Nucleus accumbens (tissue), 56 donors: ENCODE results near the gene GPR37L1.
A peak's percentile ranks its signal among the peaks of the same experiment; 100 is the strongest.
"Not testable (repeated sequence)": the region's sequence is repeated elsewhere in the genome, so short reads cannot be mapped to it uniquely, and the experiment has no call there.

ENCODE experiments used
- DNase-seq, 56 donors: peaks; one replicate each; lab custom pipeline; 2025; lab: John Stamatoyannopoulos, UW

The GPR37L1 gene

DNA sequence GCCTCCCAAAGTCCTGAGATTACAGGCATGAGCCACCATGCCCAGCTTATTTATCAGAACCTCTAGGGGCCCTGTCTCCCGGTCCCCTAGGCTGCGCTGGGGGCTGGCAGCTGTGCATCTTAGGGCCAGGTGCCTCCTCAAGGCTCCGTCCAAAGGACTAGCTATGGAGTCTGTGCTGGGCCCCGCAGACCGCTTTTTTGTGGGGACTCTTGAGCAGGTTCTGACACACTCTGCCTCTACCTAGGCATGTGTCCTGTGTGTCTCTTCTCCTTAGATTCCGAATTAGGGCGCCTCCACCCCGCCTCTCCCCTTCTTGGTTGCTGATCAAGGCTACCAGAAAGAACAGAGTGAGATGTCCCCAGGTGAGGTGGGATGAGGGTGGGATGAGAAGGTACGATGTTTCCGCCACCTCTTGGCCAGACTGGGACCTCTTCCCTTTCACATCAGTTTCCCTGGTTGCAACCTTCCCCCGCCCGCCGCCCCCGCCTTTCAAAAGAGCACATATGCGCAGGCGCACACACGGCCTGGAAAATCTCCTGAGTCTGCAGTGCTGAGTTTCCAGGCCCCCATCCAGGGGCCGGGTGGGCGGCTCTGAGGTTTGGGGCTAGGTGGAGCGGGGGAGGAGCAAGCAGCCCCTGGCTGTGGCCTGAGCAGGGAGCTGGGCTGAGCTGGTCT is 42.7 kb downstream of the GPR37L1 start:
- peak in 16 of 56 donors; percentile 3 to 62 (median 32) for DNase-seq

DNA sequence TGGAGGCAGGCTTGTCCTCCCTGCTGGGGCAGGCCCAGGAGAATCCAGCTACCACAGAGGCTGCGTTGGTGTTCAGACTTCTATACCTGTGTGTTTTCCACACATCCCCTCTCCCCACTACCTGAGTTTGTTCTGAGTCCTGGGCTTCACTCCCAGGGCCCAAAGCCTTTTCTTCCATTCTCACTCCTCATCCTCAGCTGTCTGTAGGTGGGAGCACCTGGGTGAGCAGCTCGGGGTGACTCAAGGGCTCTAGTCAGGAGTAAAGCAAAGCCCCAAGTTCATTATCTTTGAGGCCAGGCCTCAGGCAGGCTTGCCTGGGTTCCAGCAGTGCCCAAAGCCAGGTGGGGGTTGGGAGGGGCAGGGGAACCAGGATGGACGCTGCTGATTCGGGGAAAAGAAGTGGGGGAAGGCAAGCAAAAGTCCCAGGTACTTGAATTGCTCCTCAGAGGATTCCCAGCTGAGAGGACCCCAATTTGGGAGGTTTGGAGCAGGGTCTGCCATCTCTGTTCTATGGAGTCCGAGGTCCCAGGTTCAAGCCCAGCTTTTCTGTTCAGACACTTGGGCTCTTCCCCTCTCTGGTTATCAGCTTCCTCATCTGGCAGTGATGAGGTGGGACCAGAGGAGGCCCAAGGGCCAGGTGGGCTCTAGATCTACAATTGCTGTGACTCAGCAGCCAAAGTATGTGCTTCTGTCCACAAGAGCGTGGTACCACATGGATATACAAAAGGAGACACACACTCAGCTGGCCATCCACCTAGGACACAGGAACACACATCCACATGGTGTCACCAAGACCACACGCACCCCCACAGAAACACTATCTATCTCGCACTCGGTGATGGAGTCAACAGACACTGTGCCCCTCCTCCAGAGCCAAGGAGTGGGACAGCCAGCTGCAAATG is 43.5 kb downstream of the GPR37L1 start:
- DNase-seq: peak in 1 of 56 donors; percentile 22

DNA sequence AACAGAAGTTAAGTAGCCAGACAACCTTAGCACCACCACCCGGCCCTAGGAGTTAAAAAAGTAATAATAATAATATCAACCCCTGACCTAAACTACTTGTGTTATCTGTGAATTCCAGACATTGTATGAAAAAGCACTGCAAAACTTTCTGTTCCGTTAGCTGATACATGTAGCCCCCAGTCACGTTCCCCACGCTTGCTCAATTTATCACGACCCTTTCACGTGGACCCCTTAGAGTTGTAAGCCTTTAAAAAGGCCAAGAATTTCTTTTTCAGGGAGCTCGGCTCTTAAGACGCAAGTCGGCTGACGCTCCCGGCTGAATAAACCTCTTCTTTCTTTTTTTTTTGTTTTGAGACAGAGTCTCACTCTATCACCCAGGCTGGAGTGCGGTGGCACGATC is 44.3 kb downstream of the GPR37L1 start:
- not testable (repeated sequence) for DNase-seq

DNA sequence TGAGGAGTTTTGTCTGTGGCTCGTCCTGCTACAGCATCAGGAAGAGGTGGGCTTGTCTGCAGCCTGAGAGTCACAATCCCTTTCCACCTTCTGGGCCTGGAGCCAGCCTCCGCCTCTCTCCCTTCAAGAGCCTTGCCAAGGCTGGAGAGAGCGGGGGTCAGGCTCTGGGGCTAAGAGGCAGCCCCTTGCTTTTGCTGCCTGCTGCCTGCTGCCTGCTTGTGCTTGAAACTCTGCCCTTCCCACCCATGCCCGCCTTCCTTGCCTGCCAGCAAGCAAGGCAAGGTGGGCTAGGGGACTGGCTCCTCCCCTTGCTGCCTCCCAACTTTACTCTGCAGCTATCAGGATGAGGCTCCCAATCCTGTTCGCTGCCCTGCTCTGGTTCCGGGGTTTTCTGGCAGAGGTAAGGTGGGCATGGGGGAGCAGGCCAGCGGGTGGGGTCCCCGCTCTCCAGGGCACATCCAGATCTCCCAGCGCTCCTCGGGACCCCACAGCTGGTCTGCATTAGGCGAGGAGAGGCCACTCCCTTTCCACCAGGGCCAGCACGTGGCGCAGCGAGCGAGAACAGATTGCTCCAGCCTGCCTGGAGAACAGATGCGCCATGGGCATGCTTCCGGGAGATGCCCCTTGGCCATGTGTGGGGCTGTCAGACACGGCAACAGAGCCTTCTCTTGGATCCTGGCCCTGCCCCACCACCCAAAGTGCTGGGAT is 45.1 kb downstream of the GPR37L1 start:
- no peak for DNase-seq

DNA sequence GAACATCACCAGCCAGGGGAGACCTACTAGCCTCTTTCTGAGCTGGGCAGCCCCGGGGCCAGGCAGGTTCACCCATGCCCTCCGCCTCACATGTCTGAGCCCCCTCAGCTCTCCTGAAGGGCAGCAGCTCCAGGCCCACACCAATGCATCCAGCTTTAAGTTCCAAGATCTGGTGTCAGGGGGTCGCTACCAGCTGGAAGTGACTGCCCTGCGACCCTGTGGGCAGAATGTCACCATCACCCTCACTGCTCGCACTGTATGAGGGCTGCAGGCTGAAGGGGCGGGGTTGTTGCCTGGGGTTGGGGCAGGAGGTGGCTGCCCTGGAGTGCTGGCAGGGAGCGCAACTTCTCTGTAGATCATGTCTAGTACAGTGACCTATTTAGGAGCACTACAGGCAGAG is 46.1 kb downstream of the GPR37L1 start:
- DNase-seq: no peak

DNA sequence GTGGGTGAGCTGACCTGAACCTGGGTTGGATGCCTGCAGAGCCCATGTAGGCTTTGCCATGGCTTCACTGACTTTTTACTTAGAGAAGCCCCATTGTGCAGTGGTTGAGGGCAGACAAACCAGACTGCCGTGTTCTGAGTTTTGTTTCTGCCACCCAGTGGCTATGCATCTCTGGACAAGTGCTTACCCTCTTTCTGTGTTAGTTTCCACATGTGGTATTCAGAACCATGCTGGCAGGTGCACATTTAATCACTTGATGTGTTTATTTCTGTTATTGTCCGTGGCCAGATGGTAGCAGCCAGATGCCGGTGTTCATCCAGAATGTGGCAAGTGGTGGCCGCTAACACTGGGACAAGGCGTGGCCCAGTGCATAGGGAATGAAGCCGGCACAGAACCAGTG is 48.0 kb downstream of the GPR37L1 start:
- no peak for DNase-seq

DNA sequence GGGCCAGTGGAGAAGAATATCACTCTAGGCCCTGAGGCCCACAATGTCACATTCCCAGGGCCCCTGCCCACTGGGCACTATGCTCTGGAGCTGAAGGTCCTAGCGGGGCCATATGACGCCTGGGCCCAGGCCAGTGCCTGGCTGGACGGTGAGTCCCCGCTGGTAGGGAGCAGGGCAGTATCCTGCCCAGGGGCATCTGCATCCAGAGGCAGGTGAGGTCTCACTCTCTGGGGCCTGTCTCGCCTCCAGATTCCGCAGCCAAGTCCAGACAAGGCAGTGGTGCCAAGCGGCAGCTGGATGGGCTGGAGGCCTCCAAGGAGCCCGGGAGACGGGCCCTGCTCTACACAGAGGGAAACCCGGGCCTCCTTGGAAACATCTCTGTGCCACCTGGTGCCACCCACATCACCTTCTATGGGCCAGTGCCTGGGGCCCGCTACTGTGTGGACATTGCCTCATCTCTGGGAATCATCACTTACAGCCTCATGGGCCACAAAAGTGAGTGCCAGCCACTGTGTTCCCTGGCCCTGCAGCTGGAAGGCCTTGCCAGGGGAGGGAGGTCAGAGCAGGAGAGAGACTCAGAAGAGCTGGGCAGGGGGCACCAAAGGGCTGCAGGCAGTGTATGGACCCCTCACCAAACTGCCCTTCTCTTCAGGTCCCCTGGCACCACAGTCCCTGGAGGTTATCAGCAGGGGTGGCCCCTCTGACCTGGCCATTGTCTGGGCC is 48.7 kb downstream of the GPR37L1 start:
- DNase-seq: no peak

DNA sequence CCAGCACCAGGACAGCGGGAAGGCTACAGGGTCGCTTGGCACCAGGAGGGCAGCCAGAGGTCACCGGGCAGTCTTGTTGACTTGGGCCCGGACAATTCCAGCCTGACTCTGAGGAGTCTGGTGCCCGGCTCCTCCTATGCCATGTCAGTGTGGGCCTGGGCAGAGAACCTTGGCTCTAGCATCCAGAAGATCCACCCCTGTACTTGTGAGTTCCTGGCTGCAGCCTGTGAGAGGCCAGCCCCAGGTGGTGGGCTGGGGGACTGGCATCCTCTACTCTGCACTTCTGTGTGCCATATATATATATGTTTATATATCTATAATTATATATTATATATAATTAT is 49.3 kb downstream of the GPR37L1 start:
- no peak for DNase-seq

DNA sequence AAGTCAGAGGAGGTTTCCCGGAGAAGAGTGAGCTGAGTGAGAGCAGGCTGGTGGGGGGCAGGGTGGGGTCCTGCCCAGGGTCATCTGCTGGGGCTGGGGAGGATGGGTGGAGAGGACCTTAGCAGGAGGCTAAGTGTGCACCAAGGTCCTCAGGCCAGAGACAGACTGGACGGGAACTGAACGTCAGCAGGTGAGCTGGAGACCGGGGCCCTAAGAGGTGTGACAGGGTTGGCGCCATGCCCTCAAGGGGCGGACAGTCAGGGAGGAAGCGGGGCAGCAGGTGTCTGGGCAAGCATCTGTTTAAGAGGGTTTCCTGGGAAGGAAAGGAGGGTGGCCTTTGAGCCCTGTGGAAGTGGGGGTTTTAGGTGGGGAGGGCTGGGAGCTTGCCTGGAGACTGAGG is 51.3 kb downstream of the GPR37L1 start:
- no peak for DNase-seq

DNA sequence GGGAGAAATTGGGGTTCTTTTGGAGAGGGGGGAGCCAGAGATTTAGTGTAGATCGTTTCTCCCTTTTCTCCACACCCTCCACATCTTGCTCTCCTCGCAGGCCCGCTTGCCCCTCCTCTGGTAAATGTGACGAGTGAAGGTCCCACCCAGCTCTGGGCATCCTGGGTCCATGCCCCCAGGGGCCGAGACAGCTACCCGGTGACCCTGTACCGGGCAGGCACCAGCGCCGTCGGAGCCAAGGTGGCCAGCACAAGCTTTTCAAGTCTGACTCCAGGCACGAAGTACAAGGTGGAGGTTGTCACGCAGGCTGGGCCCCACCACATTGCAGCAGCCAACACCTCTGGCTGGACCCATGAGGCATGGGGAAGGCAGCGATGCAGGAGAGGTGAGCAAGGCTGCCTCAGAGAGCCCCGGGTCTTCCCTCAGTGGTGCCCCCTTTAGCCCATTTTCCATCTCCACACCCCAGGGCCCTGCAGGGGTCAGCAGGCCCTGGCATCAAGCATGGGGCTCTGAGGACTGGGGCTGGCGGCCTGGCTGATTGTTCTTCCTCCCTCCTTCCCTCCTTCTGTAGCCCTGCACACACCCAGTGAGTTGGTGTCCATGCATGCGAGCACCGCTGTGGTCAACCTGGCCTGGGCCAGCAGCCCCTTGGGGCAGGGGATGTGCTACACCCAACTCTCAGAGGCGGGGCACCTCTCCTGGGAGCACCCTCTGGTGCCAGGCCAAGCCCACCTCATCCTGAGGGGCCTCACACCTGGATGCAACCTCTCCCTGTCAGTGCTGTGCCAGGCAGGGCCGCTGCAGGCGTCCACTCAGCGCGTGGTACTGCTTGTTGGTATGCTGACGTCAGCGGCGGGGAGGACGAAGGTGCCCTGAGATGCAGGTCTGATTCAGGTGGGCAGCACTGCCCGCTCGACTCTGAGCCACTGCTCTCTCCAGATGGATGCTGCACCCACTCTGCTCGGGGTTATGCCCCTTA is 54.5 kb downstream of the GPR37L1 start:
- DNase-seq: no peak

DNA sequence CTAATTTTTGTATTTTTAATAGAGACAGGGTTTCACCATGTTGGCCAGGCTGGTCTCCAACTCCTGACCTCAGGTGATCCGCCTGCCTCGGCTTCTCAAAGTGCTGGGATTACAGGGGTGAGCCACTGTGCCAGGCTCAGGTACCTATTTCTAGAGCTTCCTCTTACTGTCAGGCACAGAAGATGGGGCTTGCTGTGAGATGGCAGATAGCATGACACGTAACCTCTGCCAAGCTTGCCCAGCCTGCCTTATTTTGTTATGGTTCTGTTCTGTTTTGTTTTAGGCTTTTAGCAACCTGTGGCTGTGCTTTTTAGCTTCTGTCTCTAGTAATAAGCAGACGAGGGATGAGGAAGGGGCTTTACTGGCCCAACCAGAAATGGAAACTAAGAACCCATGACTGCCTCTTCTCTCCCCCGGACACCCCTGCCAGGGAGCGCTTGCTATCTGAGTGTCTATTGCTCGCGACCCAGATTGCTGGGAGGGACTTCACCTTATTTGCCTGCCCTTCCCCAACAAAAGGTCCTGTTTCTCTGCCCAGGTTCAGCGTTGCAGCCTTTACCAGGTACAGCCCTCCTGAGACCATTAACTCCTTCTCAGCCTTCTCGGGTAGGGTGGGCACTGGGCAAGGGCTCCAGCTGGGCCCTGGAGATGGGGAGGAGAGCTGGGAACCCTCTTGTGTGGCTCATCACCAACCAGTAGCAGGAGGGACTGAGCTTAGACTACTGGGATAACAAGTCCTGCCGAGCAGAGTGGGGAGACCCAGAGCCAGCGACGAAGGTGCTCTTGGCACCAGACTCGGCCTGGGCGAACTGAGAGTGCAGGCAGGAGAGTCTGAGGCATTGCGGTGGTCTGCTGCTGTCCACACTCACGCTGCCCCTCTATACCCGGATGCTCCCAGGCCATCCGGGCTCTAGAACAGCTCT is 57.4 kb downstream of the GPR37L1 start:
- no peak for DNase-seq

DNA sequence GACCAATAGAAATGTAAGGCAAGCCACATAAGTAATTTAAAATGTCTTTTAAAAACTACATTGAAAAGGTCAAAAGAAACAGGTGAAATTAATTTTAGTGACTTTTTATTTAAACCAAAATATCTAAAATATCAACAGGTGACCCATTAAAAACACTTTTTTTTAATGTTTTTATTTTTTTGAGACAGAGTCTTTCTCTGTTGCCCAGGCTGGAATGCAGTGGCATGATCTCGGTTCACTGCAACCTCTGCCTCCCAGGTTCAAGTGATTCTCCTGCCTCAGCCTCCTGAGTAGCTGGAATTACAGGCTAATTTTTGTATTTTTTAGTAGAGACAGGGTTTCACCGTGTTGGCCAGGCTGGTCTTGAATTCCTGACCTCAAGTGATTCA is 58.0 kb downstream of the GPR37L1 start:
- not testable (repeated sequence) for DNase-seq

DNA sequence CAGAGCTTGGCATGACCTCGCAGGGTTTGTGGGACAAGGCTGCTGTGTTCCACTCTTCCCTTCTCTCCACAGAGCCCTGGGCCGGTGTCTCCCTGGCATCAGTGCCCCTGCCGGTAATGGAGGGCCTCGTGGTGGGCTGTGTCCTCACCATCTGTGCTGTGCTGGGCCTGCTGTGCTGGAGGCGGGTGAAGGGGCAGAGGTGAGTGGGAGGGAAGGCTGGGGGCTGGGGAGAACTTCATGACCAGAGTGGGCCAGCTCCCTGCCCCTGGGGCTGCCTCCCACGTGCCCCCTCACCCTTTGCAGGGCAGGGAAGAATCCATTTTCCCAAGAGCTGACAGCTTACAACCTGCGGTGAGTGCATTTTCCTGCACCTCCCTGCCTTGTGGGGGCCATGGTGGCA is 58.9 kb downstream of the GPR37L1 start:
- no peak for DNase-seq

DNA sequence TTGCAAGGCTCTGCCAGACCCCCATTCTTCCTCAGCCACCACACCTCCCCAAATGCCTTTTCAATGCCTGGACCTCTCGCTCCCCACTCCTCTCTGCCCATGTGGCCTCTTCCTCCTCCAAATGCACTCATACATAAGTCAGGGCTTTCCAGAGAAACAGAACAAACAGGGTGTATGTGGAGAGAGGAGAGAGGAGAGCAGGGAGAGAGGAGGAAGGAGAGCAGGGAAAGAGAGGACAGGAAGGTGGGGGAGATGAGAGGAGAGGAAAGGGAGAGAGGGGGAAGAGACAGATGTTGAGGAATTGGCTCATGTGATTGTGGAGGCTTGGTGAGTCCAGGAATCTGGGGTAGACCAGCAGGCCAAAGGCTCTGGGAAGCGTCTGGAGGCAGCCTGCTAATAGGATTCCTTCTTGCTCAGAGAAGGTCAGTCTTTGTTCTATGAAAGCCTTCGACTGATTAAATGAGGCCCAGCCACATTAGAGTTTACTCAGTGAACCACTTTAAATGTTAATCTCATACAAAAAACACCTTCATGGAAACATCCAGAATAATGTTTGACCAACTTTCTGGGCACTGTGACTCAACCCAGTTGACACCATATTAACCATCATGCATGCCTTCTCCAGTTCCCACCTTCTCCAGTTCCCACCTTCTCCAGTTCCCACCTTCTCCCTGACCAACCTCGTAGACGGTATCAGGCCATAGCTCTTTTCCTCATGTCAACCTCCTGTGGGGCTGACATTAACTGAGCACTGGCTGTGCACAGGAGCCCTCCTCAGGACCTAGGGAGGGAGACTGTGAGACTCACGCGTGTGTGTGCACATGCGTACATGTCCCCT is 59.5 kb downstream of the GPR37L1 start:
- no peak for DNase-seq
